Mesendoderm (in vitro differentiated cells): ENCODE data around the gene SH3BGR.

Source experiments
- DNase-seq: peaks from one replicate; pipeline ENCODE4 v3.0.0; 2013
- H2AK5ac ChIP-seq: 2 replicates; pipeline ENCODE4 v1.6.1; 2013; ENCODE audit warnings: low read length, inconsistent platforms
- H2BK120ac ChIP-seq: 2 replicates; pipeline ENCODE4 v1.6.1; 2013; ENCODE audit warnings: low read depth, mild to moderate bottlenecking, low read length, moderate library complexity, mixed read lengths
- H2BK15ac ChIP-seq: replicated peaks from 2 replicates; pipeline ENCODE4 v1.6.1; 2013; ENCODE audit warnings: low read depth, mild to moderate bottlenecking, moderate library complexity
- H2BK5ac ChIP-seq: 2 replicates; pipeline ENCODE4 v1.6.1; 2013; ENCODE audit warnings: low read length, inconsistent platforms
- H3K18ac ChIP-seq: 2 replicates; pipeline ENCODE4 v1.6.1; 2013; ENCODE audit warnings: mild to moderate bottlenecking, low read length, mixed read lengths
- H3K23ac ChIP-seq: one replicate; pipeline ENCODE4 v1.6.1; 2013; ENCODE audit warnings: low read length
- H3K27ac ChIP-seq: 2 replicates; pipeline ENCODE4 v1.5.1; 2013; ENCODE audit warnings: low read depth, mild to moderate bottlenecking, inconsistent platforms, low read length, moderate library complexity
- H3K27me3 ChIP-seq: 2 replicates; pipeline ENCODE4 v1.6.1; 2013; ENCODE audit warnings: low read length, control low read depth, mild to moderate bottlenecking, inconsistent platforms; ENCODE audit not compliant: insufficient read depth, poor library complexity
- H3K36me3 ChIP-seq: 2 replicates; pipeline ENCODE4 v1.6.1; 2013; ENCODE audit warnings: low read length, inconsistent platforms; ENCODE audit not compliant: control insufficient read depth, insufficient read depth
- H3K4ac ChIP-seq: one replicate; pipeline ENCODE4 v1.6.1; 2013; ENCODE audit warnings: low read depth, mild to moderate bottlenecking, low read length, moderate library complexity
- H3K4me1 ChIP-seq: 2 replicates; pipeline ENCODE4 v1.6.1; 2013; ENCODE audit warnings: low read depth, low read length, inconsistent platforms; ENCODE audit not compliant: control insufficient read depth
- H3K4me2 ChIP-seq: 2 replicates; pipeline ENCODE4 v1.6.1; 2013; ENCODE audit warnings: low read length
- H3K4me3 ChIP-seq: 2 replicates; pipeline ENCODE4 v1.5.1; 2013; ENCODE audit warnings: mild to moderate bottlenecking, low read length
- H3K56ac ChIP-seq: one replicate; pipeline ENCODE4 v1.6.1; 2013; ENCODE audit warnings: low read length
- H3K79me1 ChIP-seq: 2 replicates; pipeline ENCODE4 v1.6.1; 2013; ENCODE audit warnings: low read length, inconsistent platforms
- H3K79me2 ChIP-seq: 2 replicates; pipeline ENCODE4 v1.6.1; 2013; ENCODE audit warnings: mild to moderate bottlenecking, low read length; ENCODE audit not compliant: control insufficient read depth, insufficient read depth
- H3K9ac ChIP-seq: 2 replicates; pipeline ENCODE4 v1.6.1; 2013; ENCODE audit warnings: low read length, inconsistent platforms
- H4K5ac ChIP-seq: one replicate; pipeline ENCODE4 v1.6.1; 2013; ENCODE audit warnings: low read length
- H4K8ac ChIP-seq: one replicate; pipeline ENCODE4 v1.6.1; 2013; ENCODE audit warnings: low read depth, mild to moderate bottlenecking, control low read depth, low read length, moderate library complexity
- WGBS: extraction: QIAGEN DNeasy Blood & Tissue Kit; methylation state at CpG from one replicate; pipeline ENCODE4 v1.1.7; 2013; ENCODE audit warnings: low lambda C conversion rate, missing lambda C conversion rate; ENCODE audit not compliant: insufficient coverage; ENCODE audit errors: extremely low coverage; 5-methylcytosine and 5-hydroxymethylcytosine counted together

SH3BGR gene

GRCh38 chr21:39430016-39430415 is 21.8 kb upstream of the SH3BGR start:
- DNase-seq, result peak; percentile 77

GRCh38 chr21:39430457-39430856 is 21.3 kb upstream of the SH3BGR start:
- no peaks in the 10 kb centered on the region for H3K27me3 ChIP-seq
- H3K4me3 ChIP-seq, result no peak overlapping the region
- no peaks in the 10 kb centered on the region for H3K79me2 ChIP-seq
- no peak overlapping the region for H3K9ac ChIP-seq
- no peaks in the 10 kb centered on the region for H3K36me3 ChIP-seq
- H3K4me1 ChIP-seq, result peaks cover 6% of the 10 kb centered on the region
- no CpG with 5 or more reads among the region's 4 CpGs for WGBS
- H3K79me1 ChIP-seq, result no peaks in the 10 kb centered on the region
- H3K4me2 ChIP-seq, result no peak overlapping the region
- no peak overlapping the region for H2AK5ac ChIP-seq
- no peak overlapping the region for H2BK120ac ChIP-seq
- H3K56ac ChIP-seq, result peak overlapping the region; percentile 8
- no peak overlapping the region for H2BK5ac ChIP-seq
- H3K4ac ChIP-seq, result no peak overlapping the region
- H4K8ac ChIP-seq, result no peak overlapping the region
- no peak overlapping the region for H3K23ac ChIP-seq
- peak; percentile 81 for DNase-seq
- H3K27ac ChIP-seq, result peak overlapping the region; percentile 42
- H3K18ac ChIP-seq, result no peak overlapping the region
- no peak overlapping the region for H4K5ac ChIP-seq
- no peak overlapping the region for H2BK15ac ChIP-seq

More at GRCh38 chr21:39430016-39430415, 21.8 kb upstream of the SH3BGR start:
- Histone ChIP-seq H3K4me1 (peaks cover 6% of the 10 kb centered on the region), H4K5ac (no peak overlapping the region), H2BK5ac (no peak overlapping the region), H3K36me3 (no peaks in the 10 kb centered on the region), H3K27me3 (no peaks in the 10 kb centered on the region), H2AK5ac (no peak overlapping the region), H3K27ac (peak overlapping the region; percentile 42), H3K79me1 (no peaks in the 10 kb centered on the region), H3K4me3 (no peak overlapping the region), H3K4me2 (no peak overlapping the region), H3K23ac (no peak overlapping the region), H3K4ac (no peak overlapping the region), H4K8ac (no peak overlapping the region), H2BK15ac (no peak overlapping the region), H3K9ac (no peak overlapping the region), H3K79me2 (no peaks in the 10 kb centered on the region), H2BK120ac (no peak overlapping the region), H3K56ac (peak overlapping the region; percentile 8), H3K18ac (no peak overlapping the region)
- WGBS, result no CpG with 5 or more reads among the region's 3 CpGs

GRCh38 chr21:39430954-39431353 is 20.8 kb upstream of the SH3BGR start:
- Histone ChIP-seq H3K79me1 (no peaks in the 10 kb centered on the region), H2BK120ac (no peak overlapping the region), H3K4me3 (no peak overlapping the region), H3K4me2 (no peak overlapping the region), H2BK5ac (no peak overlapping the region), H2AK5ac (no peak overlapping the region), H3K18ac (no peak overlapping the region), H3K4ac (no peak overlapping the region), H3K27me3 (no peaks in the 10 kb centered on the region), H3K27ac (peak overlapping the region; percentile 34), H4K8ac (no peak overlapping the region), H2BK15ac (no peak overlapping the region), H3K9ac (no peak overlapping the region), H4K5ac (no peak overlapping the region), H3K56ac (no peak overlapping the region), H3K36me3 (no peaks in the 10 kb centered on the region), H3K4me1 (peaks cover 6% of the 10 kb centered on the region), H3K79me2 (no peaks in the 10 kb centered on the region), H3K23ac (no peak overlapping the region)
- no CpG with 5 or more reads among the region's 2 CpGs for WGBS
- DNase-seq, result no peak

GRCh38 chr21:39434950-39435349 is 16.8 kb upstream of the SH3BGR start:
- Histone ChIP-seq H2AK5ac (no peak overlapping the region), H4K5ac (no peak overlapping the region), H3K23ac (no peak overlapping the region), H3K27me3 (no peaks in the 10 kb centered on the region), H4K8ac (no peak overlapping the region), H2BK5ac (no peak overlapping the region), H3K4me1 (peaks cover 6% of the 10 kb centered on the region), H3K4me2 (no peak overlapping the region), H3K9ac (no peak overlapping the region), H2BK120ac (no peak overlapping the region), H3K4ac (no peak overlapping the region), H3K4me3 (no peak overlapping the region), H3K79me1 (no peaks in the 10 kb centered on the region), H3K79me2 (no peaks in the 10 kb centered on the region), H2BK15ac (no peak overlapping the region), H3K36me3 (no peaks in the 10 kb centered on the region), H3K27ac (no peak overlapping the region), H3K56ac (no peak overlapping the region), H3K18ac (no peak overlapping the region)
- no CpG with 5 or more reads among the region's 4 CpGs for WGBS
- no peak for DNase-seq

GRCh38 chr21:39439232-39439631 is 12.5 kb upstream of the SH3BGR start:
- H3K56ac ChIP-seq, result no peak overlapping the region
- H3K36me3 ChIP-seq, result no peaks in the 10 kb centered on the region
- H4K5ac ChIP-seq, result no peak overlapping the region
- H2AK5ac ChIP-seq, result no peak overlapping the region
- no peaks in the 10 kb centered on the region for H3K27me3 ChIP-seq
- DNase-seq, result no peak
- no CpG with 5 or more reads among the region's 1 CpG for WGBS
- no peak overlapping the region for H3K4me2 ChIP-seq
- no peaks in the 10 kb centered on the region for H3K4me1 ChIP-seq
- no peak overlapping the region for H3K4ac ChIP-seq
- H3K9ac ChIP-seq, result no peak overlapping the region
- H3K79me1 ChIP-seq, result no peaks in the 10 kb centered on the region
- H3K23ac ChIP-seq, result no peak overlapping the region
- no peak overlapping the region for H2BK5ac ChIP-seq
- H3K27ac ChIP-seq, result no peak overlapping the region
- H2BK120ac ChIP-seq, result no peak overlapping the region
- H3K18ac ChIP-seq, result no peak overlapping the region
- H3K4me3 ChIP-seq, result no peak overlapping the region
- H4K8ac ChIP-seq, result no peak overlapping the region
- H2BK15ac ChIP-seq, result no peak overlapping the region
- no peaks in the 10 kb centered on the region for H3K79me2 ChIP-seq
